GM23248 (cell line): ENCODE results near the gene UBASH3A.

Source experiments
- EZH2 ChIP-seq: fragments of 200-600 bp; sonication (generic); IDR thresholded peaks from 2 replicates; pipeline ENCODE4 v1.6.1; 2018; ENCODE audit warnings: antibody characterized with exemption, mild to moderate bottlenecking; ENCODE audit not compliant: insufficient read depth, poor library complexity, severe bottlenecking
- EZH2phosphoT487 ChIP-seq: fragments of 200-600 bp; sonication (generic); IDR thresholded peaks from 2 replicates; pipeline ENCODE4 v1.6.1; 2018; ENCODE audit warnings: antibody characterized with exemption, moderate library complexity, mild to moderate bottlenecking, low read depth; ENCODE audit not compliant: insufficient read depth

DNA sequence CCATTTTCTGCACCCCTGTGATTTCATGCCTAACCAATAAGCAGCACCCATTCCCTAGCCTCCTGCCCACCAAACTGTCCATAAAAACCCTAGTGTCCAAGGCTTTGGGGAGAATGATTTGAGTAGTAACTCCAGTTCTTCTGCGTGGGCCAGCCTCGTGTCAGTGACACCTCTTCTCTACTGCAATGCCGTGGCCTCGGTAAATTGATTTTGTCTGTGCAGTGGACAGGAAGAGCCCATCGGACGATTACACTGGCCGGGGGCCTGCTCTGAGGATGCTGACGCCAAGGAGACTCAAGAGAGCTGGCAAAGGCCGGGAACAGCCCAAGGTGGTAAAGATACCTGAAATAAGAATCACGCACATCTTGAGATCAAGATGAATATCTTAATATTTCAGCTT, 63.0 kb downstream of the UBASH3A start:
- TF ChIP-seq EZH2 (no peak), EZH2phosphoT487 (no peak)
